ENCODE measurements around the gene DAPK2.

Gene DAPK2

GRCh38 chr15:63970621-63971426, 75.5 kb downstream of the DAPK2 start:
- TF ChIP-seq ZC3H10 (CRISPR knock-in tag; IDR thresholded peaks at IDR 0.05), result no peak
- no peak for TF ChIP-seq CSRNP3 (CRISPR knock-in tag; IDR thresholded peaks at IDR 0.05)
- TF ChIP-seq OSR1 (CRISPR knock-in tag; IDR thresholded peaks at IDR 0.05), result no peak
- TF ChIP-seq CREB5 (CRISPR knock-in tag; IDR thresholded peaks at IDR 0.05; ENCODE audit: low read depth), result no peak
- TF ChIP-seq PATZ1 (CRISPR knock-in tag; IDR thresholded peaks at IDR 0.05; ENCODE audit: borderline replicate concordance), result no peak
- no peak for TF ChIP-seq TSHZ2 (CRISPR knock-in tag; IDR thresholded peaks at IDR 0.05)
- TF ChIP-seq GLIS3 (CRISPR knock-in tag; IDR thresholded peaks at IDR 0.05), result no peak
- no peak for TF ChIP-seq ISL1 (CRISPR knock-in tag; IDR thresholded peaks at IDR 0.05)
- TF ChIP-seq CSDC2 (CRISPR knock-in tag; IDR thresholded peaks at IDR 0.05), result no peak
- TF ChIP-seq ZNF565 (CRISPR knock-in tag; conservative IDR thresholded peaks at IDR 0.05; ENCODE audit: low read depth), result no peak
- no peak for TF ChIP-seq PPARA (CRISPR knock-in tag; IDR thresholded peaks at IDR 0.05; ENCODE audit: borderline replicate concordance)
- no peak for TF ChIP-seq ZNF8 (CRISPR knock-in tag; IDR thresholded peaks at IDR 0.05)
- no peak for TF ChIP-seq ZFP30 (CRISPR knock-in tag; IDR thresholded peaks at IDR 0.05)
- TF ChIP-seq ESRRG (CRISPR knock-in tag; IDR thresholded peaks at IDR 0.05), result no peak
- TF ChIP-seq ZFP3 (CRISPR knock-in tag; IDR thresholded peaks at IDR 0.05), result no peak
- no peak for TF ChIP-seq POU6F1 (CRISPR knock-in tag; IDR thresholded peaks at IDR 0.05; ENCODE audit: borderline replicate concordance, low read depth)

GRCh38 chr15:63969652-63970421, 76.4 kb downstream of the DAPK2 start:
- no peak for ATAC-seq
- TF ChIP-seq SNAI2 (CRISPR knock-in tag; IDR thresholded peaks at IDR 0.05) (no peak), ZNF8 (CRISPR knock-in tag; IDR thresholded peaks at IDR 0.05) (no peak), TCF4 (CRISPR knock-in tag; IDR thresholded peaks at IDR 0.05; ENCODE audit: borderline replicate concordance) (no peak), POU6F1 (CRISPR knock-in tag; IDR thresholded peaks at IDR 0.05; ENCODE audit: borderline replicate concordance, low read depth) (no peak), ZC3H10 (CRISPR knock-in tag; IDR thresholded peaks at IDR 0.05) (no peak), CSRNP3 (CRISPR knock-in tag; IDR thresholded peaks at IDR 0.05) (no peak), TSHZ2 (CRISPR knock-in tag; IDR thresholded peaks at IDR 0.05) (no peak), ZFP3 (CRISPR knock-in tag; IDR thresholded peaks at IDR 0.05) (no peak), ESRRG (CRISPR knock-in tag; IDR thresholded peaks at IDR 0.05) (no peak), BACH2 (CRISPR knock-in tag; IDR thresholded peaks at IDR 0.05; ENCODE audit: borderline replicate concordance) (no peak), TOX (CRISPR knock-in tag; IDR thresholded peaks at IDR 0.05; ENCODE audit: borderline replicate concordance) (no peak)

More at GRCh38 chr15:63970621-63971426, 75.5 kb downstream of the DAPK2 start:
- ATAC-seq, result no peak
